ENCODE data around the gene MDGA2. TPM values are rescaled to one million over a fixed set of nuclear protein-coding genes. Genes with fewer than 3 reads are reported as not detected.

The MDGA2 gene
- total RNA-seq, 1 donor from 2014 or later: not detected

GRCh38 chr14:47705683-47706082 lies 30.3 kb upstream of the MDGA2 start:
- no peak for ATAC-seq
- no peaks in the 10 kb centered on the region for H3K36me3 ChIP-seq
- H3K4me3 ChIP-seq: no peak overlapping the region
- no peak for DNase-seq
- H3K27me3 ChIP-seq: no peaks in the 10 kb centered on the region
- intact Hi-C loops (cut with DNase I): no loop called here
- H3K9me3 ChIP-seq: no peaks in the 10 kb centered on the region
- H3K4me1 ChIP-seq: no peaks in the 10 kb centered on the region
- H3K27ac ChIP-seq: no peak overlapping the region
- TF ChIP-seq CTCF (IDR thresholded peaks at IDR 0.05): no peak

GRCh38 chr14:47691829-47692228 lies 16.4 kb upstream of the MDGA2 start:
- no peak overlapping the region for H3K27ac ChIP-seq
- TF ChIP-seq CTCF (IDR thresholded peaks at IDR 0.05): no peak
- DNase-seq (no peak), ATAC-seq (no peak)
- no peaks in the 10 kb centered on the region for H3K36me3 ChIP-seq
- no peaks in the 10 kb centered on the region for H3K4me1 ChIP-seq
- H3K4me3 ChIP-seq: no peak overlapping the region
- no peaks in the 10 kb centered on the region for H3K9me3 ChIP-seq
- intact Hi-C loops (cut with DNase I): no loop called here
- no peaks in the 10 kb centered on the region for H3K27me3 ChIP-seq

GRCh38 chr14:47678993-47679392 lies 3.6 kb upstream of the MDGA2 start:
- ATAC-seq (no peak), DNase-seq (no peak)
- intact Hi-C loops (cut with DNase I): no loop called here
- no peaks in the 10 kb centered on the region for H3K4me1 ChIP-seq
- H3K36me3 ChIP-seq: no peaks in the 10 kb centered on the region
- no peak for TF ChIP-seq CTCF (IDR thresholded peaks at IDR 0.05)
- H3K9me3 ChIP-seq: no peaks in the 10 kb centered on the region
- no peak overlapping the region for H3K27ac ChIP-seq
- H3K27me3 ChIP-seq: peaks cover 46% of the 10 kb centered on the region
- no peak overlapping the region for H3K4me3 ChIP-seq

GRCh38 chr14:47678157-47678556 lies 2.8 kb upstream of the MDGA2 start:
- Histone ChIP-seq H3K27me3 (peaks cover 48% of the 10 kb centered on the region), H3K36me3 (no peaks in the 10 kb centered on the region), H3K9me3 (no peaks in the 10 kb centered on the region), H3K27ac (no peak overlapping the region), H3K4me3 (no peak overlapping the region), H3K4me1 (no peaks in the 10 kb centered on the region)
- DNase-seq (no peak), ATAC-seq (no peak)
- no peak for TF ChIP-seq CTCF (IDR thresholded peaks at IDR 0.05)
- intact Hi-C loops (cut with DNase I): no loop called here

- no peak overlapping the region for H3K4me3 ChIP-seq
- no peaks in the 10 kb centered on the region for H3K9me3 ChIP-seq
- no peak for TF ChIP-seq CTCF (IDR thresholded peaks at IDR 0.05)
- no peak overlapping the region for H3K27ac ChIP-seq
- no peaks in the 10 kb centered on the region for H3K36me3 ChIP-seq
- no peaks in the 10 kb centered on the region for H3K4me1 ChIP-seq
- DNase-seq (no peak), ATAC-seq (no peak)
- intact Hi-C loops (cut with DNase I): no loop called here
- H3K27me3 ChIP-seq: peaks cover 59% of the 10 kb centered on the region
Observed at GRCh38 chr14:47676315-47676617, 861 bp upstream of the MDGA2 start.

Measured in upper lobe of right lung (tissue), 1 donor.